ENCODE measurements around the gene TUG1.

GRCh38 chr22:31005535-31005934 is 36.5 kb downstream of the TUG1 start:
- TF ChIP-seq CTCF (IDR thresholded peaks at IDR 0.05) (no peak), EP300 (IDR thresholded peaks at IDR 0.05) (no peak)

All from tibial nerve (tissue), 4 donors.